HG03565 (cell line): Measurements from ENCODE around the gene CXCR6.

Source experiments
- ATAC-seq: cut with Tn5 transposase; IDR thresholded peaks from one replicate; pipeline ENCODE4 v1.9.1; 2021; ENCODE audit warnings: mild to moderate bottlenecking, moderate library complexity; ENCODE audit not compliant: unreplicated experiment

The CXCR6 gene

GRCh38 chr3:45966950-45967640 lies 23.8 kb downstream of the CXCR6 start:
- ATAC-seq = no peak

- no peak for ATAC-seq
These were observed 24.5 kb downstream of the CXCR6 start for GRCh38 chr3:45967724-45968123.

DNA sequence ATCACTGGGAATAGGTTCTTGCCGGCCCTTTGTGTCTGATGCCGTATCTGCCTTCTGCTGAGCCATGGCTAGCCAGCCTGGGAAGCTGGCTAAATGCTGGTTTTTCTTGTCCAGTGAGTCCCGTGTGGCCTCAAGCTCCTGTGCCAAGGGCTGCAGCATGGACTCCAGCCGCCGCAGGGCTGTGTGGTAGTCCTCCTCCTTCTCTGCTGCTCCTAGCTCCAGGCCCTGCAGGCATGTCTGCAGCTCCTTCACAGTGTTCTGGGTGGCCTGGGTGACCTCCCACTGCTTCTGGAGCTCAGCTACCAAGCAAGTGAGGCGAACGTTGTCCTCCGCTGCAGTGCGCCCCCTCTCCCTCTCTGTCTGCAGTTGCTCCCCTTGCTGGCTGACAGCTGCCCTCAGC lies 24.9 kb downstream of the CXCR6 start:
- no peak for ATAC-seq

DNA sequence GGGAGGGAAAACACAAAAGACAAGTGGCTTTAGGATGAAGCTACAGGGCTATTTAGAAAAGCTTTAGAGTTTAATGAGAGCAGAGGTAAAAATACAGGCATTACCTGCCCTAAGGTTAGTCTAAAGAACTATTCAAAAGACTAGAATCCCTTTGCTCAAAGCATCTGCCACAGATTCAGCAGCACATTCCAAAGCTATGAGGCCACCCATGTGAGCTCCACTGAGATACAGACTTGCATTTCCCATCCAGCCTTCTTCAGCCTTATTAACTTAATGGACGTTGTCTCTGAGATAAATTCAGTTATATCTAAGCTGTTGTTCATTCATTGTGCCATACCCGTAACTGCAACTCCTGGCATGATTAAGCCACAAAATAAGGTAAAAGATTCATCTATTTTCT lies 25.4 kb downstream of the CXCR6 start:
- ATAC-seq = no peak

DNA sequence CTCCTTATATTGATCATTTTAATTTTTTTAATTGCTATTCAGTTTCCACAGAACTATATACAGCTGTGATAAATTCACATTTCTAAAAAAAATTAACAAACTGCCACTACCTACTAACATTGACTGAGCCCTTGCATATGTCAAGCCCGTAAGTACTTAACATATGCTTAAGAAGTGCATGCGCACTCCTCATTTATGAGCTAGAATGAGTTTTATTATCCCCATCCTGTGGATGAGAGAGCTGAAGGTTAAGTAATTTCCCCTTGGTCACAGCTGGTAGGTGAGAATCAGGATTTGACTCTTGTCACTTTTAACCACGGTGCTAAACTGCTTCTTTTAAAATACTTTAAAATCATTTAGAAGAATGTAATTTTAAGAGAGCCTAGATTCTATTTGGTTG lies 25.9 kb downstream of the CXCR6 start:
- ATAC-seq = no peak

- ATAC-seq = no peak
These were observed 26.7 kb downstream of the CXCR6 start for GRCh38 chr3:45969953-45970352.

DNA sequence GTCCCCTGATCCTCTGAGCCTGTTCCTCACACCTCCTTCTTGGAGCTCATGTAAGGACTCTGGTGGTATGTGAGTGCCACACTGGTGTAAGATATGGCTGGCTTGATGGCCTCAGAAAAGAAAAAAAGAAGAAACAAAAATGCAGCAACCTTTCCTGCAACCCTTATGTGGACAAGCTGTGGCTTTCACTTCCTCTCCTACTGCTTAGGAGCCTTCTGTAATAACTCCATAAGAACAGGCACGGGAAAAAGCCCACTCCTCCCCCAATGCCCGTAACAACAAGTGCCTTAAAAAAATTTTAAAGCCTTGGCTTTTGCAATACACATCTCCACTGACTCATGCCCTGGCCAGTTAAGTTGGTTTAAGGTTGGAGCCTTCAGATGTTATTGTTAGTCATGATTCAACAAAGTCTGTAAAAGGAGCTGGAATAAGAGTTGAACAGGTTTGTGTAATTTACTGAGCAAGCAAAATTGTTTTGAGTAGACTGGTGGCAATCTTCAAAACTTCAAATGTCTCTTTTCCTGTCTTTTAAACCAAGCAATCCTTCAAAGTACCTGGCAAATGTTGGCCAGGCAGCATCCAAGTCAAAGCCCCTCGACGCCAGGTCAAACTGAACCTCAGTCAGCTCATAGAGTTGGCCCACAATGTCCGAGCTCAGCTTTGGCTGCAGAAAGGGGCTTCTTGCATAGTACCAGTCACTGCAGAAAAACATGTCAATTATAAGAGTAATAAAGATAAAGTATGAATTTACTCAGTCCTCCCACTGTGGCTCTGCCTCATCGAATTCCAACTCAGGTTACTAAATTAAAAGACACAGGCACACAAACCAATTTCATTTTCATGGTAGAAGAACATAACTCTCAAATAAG lies 29.5 kb downstream of the CXCR6 start:
- no peak for ATAC-seq

DNA sequence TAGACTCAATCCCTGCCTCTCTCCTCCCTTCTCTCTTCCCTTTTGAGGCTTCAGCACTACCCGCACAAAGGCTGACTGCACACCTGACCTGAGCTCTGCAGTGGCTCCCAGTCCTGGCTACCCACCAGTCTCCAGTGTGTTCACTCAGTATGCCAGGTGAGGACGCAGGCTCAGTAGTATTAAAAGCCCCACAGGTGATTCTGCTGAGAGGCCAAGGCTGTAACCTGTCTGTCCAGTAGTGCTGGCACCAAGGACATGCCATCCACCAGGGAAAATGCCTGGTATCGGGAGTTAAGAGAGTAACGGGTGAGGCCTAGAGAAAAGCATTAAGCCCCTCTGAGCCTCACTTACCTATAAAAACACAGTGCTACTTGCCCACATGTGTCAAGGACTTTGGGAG lies 31.4 kb downstream of the CXCR6 start:
- no peak for ATAC-seq

GRCh38 chr3:45975686-45976085 lies 32.4 kb downstream of the CXCR6 start:
- no peak for ATAC-seq

GRCh38 chr3:45976191-45977091 lies 33.2 kb downstream of the CXCR6 start:
- no peak for ATAC-seq

DNA sequence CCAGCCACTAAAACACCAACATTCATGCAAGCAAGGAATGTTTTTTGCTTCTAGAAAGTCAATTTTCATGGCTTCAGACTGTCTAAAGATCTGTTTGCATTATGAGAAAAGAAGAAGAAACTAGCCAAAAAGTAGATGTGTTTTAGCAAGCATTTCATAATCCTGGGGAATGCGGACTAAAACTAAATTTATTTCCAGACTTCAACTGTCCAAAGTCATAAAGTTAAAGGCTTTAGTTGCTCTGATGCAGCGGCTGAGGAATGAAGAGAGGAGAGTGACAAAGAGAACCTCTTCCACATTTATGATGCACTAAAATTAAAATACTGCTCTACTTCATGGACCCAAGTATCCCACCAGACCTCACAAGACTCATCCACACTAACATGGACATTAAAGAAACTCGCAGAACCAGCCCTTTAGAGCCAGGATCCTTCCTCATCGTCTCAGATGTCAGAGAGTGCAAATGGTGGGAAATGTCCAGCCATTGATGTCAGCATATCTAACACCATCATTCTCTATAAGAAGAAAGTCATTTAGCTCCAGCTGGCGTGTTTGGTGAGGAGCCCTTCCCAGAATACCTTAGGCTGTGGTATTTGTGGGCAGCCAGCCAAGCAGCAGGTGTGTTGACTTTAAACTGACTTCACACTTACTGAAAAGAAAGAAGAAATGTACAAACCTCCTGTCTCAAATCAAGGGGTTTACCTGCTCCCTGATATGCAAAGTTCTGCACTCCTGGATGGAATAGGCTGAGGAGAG lies 34.9 kb downstream of the CXCR6 start:
- no peak for ATAC-seq

DNA sequence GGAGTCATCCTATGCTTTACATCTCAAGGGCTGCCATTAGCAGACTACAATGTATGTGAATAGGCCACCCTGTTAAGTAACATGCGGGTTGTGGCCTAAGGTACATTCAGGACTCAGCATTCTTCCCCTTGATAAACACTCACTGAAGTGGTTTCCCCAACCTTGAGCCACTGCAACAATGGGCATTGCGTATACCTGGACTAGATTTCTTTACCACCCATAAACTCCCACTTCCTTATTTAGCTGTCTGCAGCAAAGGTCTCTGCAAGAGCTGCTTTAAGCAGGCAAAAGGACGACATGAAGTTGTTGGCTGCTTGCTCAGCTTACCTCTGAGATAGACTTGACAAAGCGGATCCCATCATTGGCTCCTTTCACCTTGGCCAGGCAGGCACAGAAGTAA lies 36.1 kb downstream of the CXCR6 start:
- ATAC-seq = no peak

DNA sequence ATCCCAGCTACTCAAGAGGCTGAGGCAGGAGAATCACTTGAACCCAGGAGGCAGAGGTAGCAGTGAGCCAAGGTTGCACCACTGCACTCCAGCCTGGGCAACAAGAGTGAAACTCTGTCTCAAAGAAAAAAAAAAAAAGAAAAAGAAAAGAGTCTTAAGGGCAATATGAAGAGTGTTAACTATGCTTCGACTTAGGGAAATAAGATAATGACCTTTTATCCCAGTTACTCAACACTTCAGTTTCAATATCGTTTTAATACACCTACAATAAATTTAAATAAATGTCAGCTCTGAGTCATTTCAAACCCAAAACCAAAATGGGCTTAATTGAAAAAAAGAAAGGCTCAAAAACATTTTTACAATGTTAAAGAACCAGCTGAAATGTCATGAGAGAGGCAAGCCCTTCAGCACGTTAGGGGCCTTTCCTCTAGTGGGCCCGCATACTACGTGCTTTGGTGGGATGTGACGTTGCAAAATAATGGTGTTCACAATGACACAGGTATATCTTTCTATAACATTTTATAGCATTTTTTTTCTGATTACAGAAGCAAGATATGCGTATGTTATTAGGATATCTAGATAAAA lies 37.1 kb downstream of the CXCR6 start:
- ATAC-seq = no peak

DNA sequence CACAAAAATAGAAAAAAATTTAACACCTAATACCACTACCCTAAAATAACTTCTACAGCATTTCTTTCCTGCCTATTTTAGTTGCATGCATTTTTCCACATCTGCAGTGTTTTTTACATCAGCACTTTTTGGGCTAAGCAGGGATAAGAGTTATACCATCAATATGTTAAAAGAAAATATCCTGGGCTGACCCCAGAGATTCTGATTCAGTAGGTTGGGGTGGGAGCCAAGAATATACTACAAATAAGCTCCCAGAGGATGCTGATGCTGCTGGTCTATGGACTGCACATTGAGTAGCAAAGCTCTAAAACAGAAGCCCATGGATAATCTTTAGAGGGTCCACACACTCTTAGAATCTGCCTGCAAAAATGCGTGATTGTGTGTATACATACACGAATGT lies 37.6 kb downstream of the CXCR6 start:
- no peak for ATAC-seq

DNA sequence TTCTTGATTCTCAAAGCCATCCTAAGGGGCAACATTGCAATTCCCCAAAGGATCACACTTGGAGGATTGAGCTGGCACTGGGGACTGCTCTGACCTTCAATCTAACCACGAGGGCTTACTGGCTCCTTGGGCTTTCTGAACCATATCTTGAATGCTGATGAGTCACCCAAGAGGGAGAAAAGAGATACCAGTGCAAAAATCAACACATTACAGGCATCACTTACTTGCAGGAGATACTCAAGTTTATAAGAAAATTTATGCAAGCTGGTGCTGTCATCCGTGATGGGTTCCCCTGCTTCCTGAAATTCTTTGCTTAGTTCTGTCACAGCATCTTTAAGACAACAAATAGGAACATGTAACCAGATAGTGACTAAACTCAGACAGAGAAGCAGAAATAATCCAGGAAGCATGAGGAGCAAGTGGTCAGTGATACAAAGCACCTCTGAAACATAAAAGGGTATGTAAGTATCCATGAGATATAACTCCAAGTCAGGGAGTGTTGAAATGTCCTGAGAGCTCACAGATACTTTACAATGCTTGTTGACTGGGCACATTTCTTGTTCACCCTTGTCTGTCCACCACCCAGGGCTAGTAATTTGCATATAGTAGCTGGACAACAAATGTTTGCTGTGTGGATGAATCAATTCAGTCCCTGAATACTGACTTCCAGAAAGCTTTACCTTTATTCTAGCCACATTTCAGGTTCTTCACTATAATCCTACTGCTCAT lies 38.2 kb downstream of the CXCR6 start:
- ATAC-seq = no peak

DNA sequence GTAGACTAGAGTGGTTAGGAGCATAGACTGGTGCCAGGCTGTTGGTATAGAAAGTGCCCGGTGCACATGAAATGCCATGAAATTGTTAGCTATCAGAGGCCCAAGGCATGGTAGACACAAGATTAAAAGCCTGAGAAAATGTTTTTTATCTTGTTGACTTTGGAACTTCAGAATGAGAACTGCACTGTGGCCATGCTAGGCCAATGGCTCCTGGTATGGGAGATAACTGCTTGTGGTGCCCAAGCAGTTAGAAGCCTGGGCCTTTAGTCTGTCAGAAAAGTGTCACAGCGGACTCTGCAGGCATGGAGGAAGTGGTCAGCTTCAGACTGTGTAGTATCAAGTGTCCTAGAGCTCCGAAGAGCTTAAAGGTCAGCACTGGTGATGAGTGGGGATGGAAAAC lies 40.5 kb downstream of the CXCR6 start:
- ATAC-seq = no peak

DNA sequence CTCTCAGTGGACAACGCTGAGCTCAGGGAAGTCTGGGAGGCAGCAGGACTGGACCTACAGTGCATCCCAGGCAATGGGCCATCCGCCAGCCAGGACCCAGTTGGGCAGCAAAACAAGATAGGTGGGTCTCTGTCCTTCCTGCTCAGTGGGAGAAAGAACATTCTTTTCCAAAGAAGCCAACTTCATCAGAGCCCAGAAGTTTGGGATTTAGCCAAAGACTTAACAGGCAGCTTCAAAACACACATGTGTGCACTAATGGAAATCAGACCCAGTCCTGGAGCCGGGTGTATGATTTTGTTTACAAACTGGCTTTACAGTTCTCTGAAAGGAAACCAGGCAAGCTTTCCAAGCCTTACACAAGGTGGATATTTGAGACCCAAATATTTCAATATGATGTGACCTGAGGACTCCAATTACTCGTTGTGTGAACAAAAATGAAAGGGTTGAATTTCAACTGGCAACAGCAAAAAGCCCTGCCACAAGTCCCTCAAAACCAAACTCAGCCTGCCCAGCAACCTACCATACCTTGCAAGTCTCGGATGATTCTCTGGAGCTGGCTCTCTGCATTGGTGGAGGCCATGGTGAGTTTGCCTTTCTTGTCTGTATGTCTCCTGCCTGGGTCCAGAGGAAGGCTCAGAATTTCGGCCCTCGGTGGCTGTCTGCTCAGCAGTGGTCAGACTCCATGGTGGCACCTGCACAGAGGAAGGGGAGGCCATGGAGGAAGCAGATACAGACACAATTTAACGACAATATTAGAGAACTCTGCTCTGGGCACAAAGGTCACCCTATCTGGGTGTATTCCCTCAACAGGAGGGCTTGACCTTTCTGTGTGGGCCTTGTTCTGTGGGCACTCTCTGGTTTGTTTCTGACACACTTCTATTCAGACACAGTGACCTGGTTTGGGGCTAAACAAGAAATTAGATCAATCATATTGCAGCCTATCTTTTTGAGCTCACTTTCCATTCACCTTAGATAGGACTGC lies 41.4 kb downstream of the CXCR6 start:
- no peak for ATAC-seq

DNA sequence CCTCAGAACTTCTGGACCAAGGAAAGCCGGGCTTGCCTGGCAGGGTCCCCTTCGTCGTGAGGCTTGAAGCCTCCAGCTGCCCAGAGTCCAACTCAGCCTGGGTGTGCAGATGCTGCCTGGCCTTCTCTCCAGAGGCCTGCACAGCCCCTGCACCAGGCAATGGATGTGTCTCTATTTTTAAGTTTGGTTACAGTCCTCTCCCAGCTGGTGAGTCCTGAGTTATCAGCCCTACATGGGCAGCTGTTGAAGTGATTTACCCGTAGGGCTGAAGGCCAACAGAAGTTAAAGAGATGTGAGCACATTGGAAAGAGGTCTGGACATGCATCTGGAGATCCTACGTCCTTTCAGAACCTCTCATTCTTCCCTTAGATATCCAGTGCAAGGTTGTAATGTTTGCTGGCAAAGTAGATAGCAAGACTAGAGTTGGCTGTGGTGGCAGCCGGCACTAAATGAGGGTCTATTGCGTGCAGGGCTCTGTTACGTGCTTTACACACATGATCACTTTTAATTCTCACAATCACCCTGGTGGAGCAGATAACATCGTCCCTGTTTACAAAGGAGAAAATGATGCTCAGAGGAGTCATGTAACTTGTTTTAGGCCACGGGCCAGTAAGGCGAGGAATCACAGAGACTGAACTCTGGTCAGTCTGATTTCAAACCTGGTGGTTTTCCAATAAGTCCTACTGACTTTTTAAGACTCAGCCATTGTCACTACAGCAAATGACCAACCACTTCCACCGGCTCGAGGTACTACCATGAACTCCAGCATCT lies 42.5 kb downstream of the CXCR6 start:
- no peak for ATAC-seq
